T-cell (primary cell): ENCODE data around the gene PODXL2. TPM values are rescaled to one million over a fixed set of nuclear protein-coding genes. Genes with fewer than 3 reads are reported as not detected.

Source experiments
- ATAC-seq, 4 experiments: fragments of 200-7000 bp in 3 of 4; fragments of 150-1000 bp in 1 of 4; cut with Tn5 transposase; replicated peaks in 1 of 4; 1 replicate in 3 of 4; 2 replicates in 1 of 4; pipeline ENCODE4 v1.10.0; 2021; ENCODE audit warnings: moderate library complexity in 3 of 4, mild to moderate bottlenecking in 2 of 4, moderate number of reproducible peaks in 1 of 4
- CTCF ChIA-PET, 2 donors: fragments of 300-600 bp; sonication (Branson Sonifier 250); formaldehyde crosslinking; loops; one replicate each; lab custom pipeline; 2022; ENCODE audit warnings: antibody characterized with exemption in 2 of 2; lab: Charles Lee
- POLR2A ChIA-PET, 2 donors: fragments of 300-600 bp; sonication (Branson Sonifier 250); formaldehyde crosslinking; loops; one replicate each; lab custom pipeline; 2022; ENCODE audit warnings: antibody characterized with exemption in 2 of 2; lab: Charles Lee
- DNase-seq, 35 experiments: peaks; one replicate each; pipeline versions ENCODE4 v3.0.0 to v3.0.0-alpha.2; 2013 to 2023
- H3K27ac ChIP-seq: one replicate; pipeline ENCODE4 v1.5.1; 2013; ENCODE audit warnings: low read length
- H3K27me3 ChIP-seq, 2 experiments: replicated peaks in 1 of 2; 1 replicate in 1 of 2; 2 replicates in 1 of 2; pipeline versions ENCODE4 v1.6.1 to v1.7.0; 2013; ENCODE audit warnings: low read length in 1 of 2, mixed read lengths in 1 of 2; ENCODE audit not compliant: control insufficient read depth in 2 of 2, insufficient read depth in 2 of 2; ENCODE audit errors: extremely low read depth in 1 of 2
- H3K36me3 ChIP-seq, 2 donors: 1 replicate in 1 of 2; 2 replicates in 1 of 2; pipeline versions ENCODE4 v1.6.1 to v1.7.0; 2013; ENCODE audit warnings: low read length in 1 of 2; ENCODE audit not compliant: control insufficient read depth in 2 of 2, insufficient read depth in 1 of 2; ENCODE audit errors: extremely low read depth in 1 of 2
- H3K4me1 ChIP-seq, 2 experiments: 1 replicate in 1 of 2; 2 replicates in 1 of 2; pipeline versions ENCODE4 v1.6.1 to v1.7.0; 2013; ENCODE audit warnings: low read length in 2 of 2, mixed read lengths in 1 of 2; ENCODE audit not compliant: insufficient read depth in 2 of 2, control insufficient read depth in 1 of 2; ENCODE audit errors: extremely low read depth in 1 of 2
- H3K4me3 ChIP-seq, 2 donors: 1 replicate in 1 of 2; 2 replicates in 1 of 2; pipeline versions ENCODE4 v1.5.1 to v1.7.0; 2013; ENCODE audit warnings: mild to moderate bottlenecking in 2 of 2, low read length in 1 of 2, moderate library complexity in 1 of 2; ENCODE audit not compliant: control insufficient read depth in 1 of 2; ENCODE audit errors: extremely low read depth in 1 of 2
- H3K9me3 ChIP-seq: 2 replicates; pipeline ENCODE4 v1.7.0; 2013
- H3K27ac Mint-ChIP-seq, 2 donors: one replicate each; pipeline ENCODE4 v1.8.0; 2020 to 2021; ENCODE audit warnings: mild to moderate bottlenecking in 2 of 2, mixed read lengths in 2 of 2
- H3K27me3 Mint-ChIP-seq, 2 donors: one replicate each; pipeline ENCODE4 v1.8.0; 2021 to 2022; ENCODE audit warnings: mixed read lengths in 2 of 2
- H3K36me3 Mint-ChIP-seq: one replicate; pipeline ENCODE4 v1.8.0; 2021; ENCODE audit warnings: mixed read lengths
- H3K4me1 Mint-ChIP-seq, 3 donors: one replicate each; pipeline ENCODE4 v1.8.0; 2020 to 2022; ENCODE audit warnings: mixed read lengths in 3 of 3, mild to moderate bottlenecking in 1 of 3
- H3K4me3 Mint-ChIP-seq, 3 donors: one replicate each; pipeline ENCODE4 v1.8.0; 2020 to 2022; ENCODE audit warnings: mild to moderate bottlenecking in 3 of 3, mixed read lengths in 3 of 3, moderate library complexity in 3 of 3
- H3K9me3 Mint-ChIP-seq, 3 donors: one replicate each; pipeline ENCODE4 v1.8.0; 2020 to 2022; ENCODE audit warnings: mixed read lengths in 3 of 3
- WGBS: methylation state at CpG from one replicate; pipeline ENCODE4 v1.1.5; 2013; ENCODE audit warnings: missing lambda C conversion rate; ENCODE audit not compliant: insufficient coverage; 5-methylcytosine and 5-hydroxymethylcytosine counted together
- total RNA-seq, 35 experiments: library from RNA in 6 of 35; stranded (reverse) in 6 of 35; fragments of 120-200 nt in 1 of 35; gene quantifications; one replicate each; pipeline versions ENCODE4 v1.2.1 to v1.2.4 and lab custom pipeline; 2013 to 2026

Gene PODXL2
- total RNA-seq, 5 donors from 2014 or later (not counting 1 experiment from before 2014, with no cell fraction given): 2.0 to 4.7 (median 4.2) TPM

DNA sequence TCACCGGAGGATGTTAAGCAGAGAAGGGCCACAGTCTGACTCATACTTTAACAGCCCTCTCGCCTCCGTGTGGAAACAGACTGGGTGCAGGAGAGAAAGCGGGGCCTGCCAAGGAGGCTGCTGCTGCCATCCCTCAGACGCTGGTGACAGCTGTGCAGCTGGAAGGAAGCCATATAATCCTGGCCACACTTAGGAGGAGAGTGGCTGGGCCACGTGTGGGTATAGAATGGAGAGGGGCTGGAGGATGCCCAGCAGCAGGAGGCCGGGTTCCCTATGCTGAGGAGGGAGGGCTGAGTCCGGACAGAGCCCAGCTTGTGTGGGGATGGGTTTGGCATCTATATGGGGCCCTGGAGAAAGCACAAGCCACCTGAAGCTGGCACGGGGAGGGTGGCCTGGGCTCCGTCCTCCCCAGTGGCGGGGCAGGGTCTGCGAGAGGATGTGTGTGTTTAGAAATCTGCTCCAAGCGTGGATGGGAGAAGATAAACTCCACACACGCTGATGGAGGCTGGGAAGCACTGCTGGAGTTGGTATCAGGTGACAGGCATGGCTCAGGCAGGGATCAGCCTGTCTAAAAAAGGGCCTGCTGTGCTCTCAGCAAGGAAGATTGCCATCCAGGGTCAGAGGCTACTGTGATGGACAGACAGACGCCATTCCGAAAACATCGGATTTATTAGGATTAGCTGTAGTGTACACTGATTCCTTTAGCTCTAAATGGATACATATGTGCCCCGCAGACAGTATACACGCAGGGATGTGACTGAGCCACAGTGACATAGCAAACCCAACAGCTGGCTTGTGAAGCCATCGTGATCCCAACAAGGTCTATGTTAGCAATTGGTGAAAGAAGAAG, 59.7 kb downstream of the PODXL2 start:
- 89% methylated on average over 14 of the region's 20 CpGs for WGBS
- Mint-ChIP-seq H3K36me3 (no peaks in the 10 kb centered on the region), H3K27me3 (no peaks in the 10 kb centered on the region), H3K4me1 (peaks cover 3 to 9% (median 7%) of the 10 kb centered on the region in 3 donors), H3K4me3 (no peak overlapping the region), H3K9me3 (no peaks in the 10 kb centered on the region), H3K27ac (no peak overlapping the region)
- ATAC-seq (no peak), DNase-seq (peak in 1 of 35 experiments; percentile 1)
- Histone ChIP-seq H3K27ac (no peak overlapping the region), H3K9me3 (no peaks in the 10 kb centered on the region), H3K27me3 (peaks cover 0 to 29% of the 10 kb centered on the region in 2 experiments), H3K36me3 (no peaks in the 10 kb centered on the region), H3K4me3 (no peak overlapping the region), H3K4me1 (peaks cover 0 to 3% of the 10 kb centered on the region in 2 experiments)
- ChIA-PET CTCF (no interaction called here), POLR2A (no interaction called here)

DNA sequence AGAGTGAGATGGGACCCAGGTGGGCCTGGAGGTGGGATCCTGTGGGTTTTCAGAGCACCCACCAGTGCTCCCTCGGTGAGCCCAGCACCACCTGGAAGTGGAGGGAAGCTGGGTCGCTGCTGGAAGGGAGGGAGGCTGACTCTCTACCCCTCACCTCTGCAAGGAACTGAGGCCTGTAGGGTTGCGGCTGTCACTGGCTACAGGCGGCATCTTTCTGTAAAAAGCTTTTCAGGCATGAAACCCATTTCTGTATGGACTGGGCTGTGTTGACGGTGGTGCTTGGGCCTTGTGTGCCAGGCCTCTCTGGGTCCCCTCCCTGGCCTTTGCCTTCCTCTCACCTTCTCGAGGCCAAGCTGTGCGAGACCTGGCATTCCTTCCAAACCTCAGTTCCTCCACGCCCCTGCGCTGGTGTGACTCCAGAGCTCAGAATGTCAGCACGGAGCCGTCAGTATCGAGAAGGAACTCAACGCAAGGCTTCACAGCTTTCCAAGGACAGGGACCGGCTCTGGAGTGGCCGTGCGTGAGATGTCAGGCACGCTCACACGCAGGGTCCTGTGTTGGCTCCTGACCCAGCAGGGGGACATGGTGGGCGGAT, 60.4 kb downstream of the PODXL2 start:
- Mint-ChIP-seq H3K27ac (no peak overlapping the region), H3K27me3 (no peaks in the 10 kb centered on the region), H3K36me3 (no peaks in the 10 kb centered on the region), H3K4me3 (no peak overlapping the region), H3K9me3 (no peaks in the 10 kb centered on the region), H3K4me1 (peaks cover 0 to 2% (median 0%) of the 10 kb centered on the region in 3 donors)
- Histone ChIP-seq H3K4me3 (no peak overlapping the region), H3K27ac (no peak overlapping the region), H3K9me3 (no peaks in the 10 kb centered on the region), H3K36me3 (no peaks in the 10 kb centered on the region), H3K27me3 (peaks cover 0 to 31% of the 10 kb centered on the region in 2 experiments), H3K4me1 (no peaks in the 10 kb centered on the region)
- ATAC-seq (no peak), DNase-seq (peak in 1 of 35 experiments; percentile 1)
- CTCF ChIA-PET: interaction anchor here in 1 of 2 donors (0.6 kb wide), 1 partner anchor 31 kb away, joined by 4 read pairs; no protein-coding TSS in a partner anchor
- 92% methylated on average over 14 of the region's 19 CpGs for WGBS
- POLR2A ChIA-PET: no interaction called here

DNA sequence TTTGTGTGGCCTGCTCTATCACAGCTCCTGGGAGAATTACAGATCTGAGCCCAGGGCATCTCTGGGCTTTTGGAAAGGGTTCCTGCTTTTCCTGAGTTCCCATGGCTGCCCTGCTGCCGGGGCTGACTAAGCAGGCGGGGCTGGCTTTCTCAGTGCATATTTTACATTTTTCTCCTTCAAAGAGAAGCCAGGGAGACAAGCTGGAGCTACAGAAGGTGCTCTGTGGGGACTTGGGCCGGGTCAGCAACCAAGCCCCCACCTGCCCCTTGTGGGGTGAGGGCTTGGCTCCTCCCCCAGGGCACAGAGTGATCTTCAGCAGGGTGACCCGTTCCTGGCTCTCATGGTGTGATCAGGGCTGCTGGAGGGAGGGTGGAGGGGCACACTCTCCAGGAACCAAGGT, 61.1 kb downstream of the PODXL2 start:
- H3K27me3 Mint-ChIP-seq: no peaks in the 10 kb centered on the region
- no peaks in the 10 kb centered on the region for H3K36me3 Mint-ChIP-seq
- Histone ChIP-seq H3K36me3 (no peaks in the 10 kb centered on the region), H3K4me3 (no peak overlapping the region), H3K27me3 (peaks cover 0 to 38% of the 10 kb centered on the region in 2 experiments), H3K4me1 (no peaks in the 10 kb centered on the region), H3K9me3 (no peaks in the 10 kb centered on the region), H3K27ac (no peak overlapping the region)
- ChIA-PET POLR2A (no interaction called here), CTCF (no interaction called here)
- DNase-seq (no peak), ATAC-seq (no peak)
- WGBS: 90% methylated on average over 2 of the region's 4 CpGs
- no peaks in the 10 kb centered on the region for H3K9me3 Mint-ChIP-seq
- H3K4me3 Mint-ChIP-seq: no peak overlapping the region
- no peak overlapping the region for H3K27ac Mint-ChIP-seq
- no peaks in the 10 kb centered on the region for H3K4me1 Mint-ChIP-seq

DNA sequence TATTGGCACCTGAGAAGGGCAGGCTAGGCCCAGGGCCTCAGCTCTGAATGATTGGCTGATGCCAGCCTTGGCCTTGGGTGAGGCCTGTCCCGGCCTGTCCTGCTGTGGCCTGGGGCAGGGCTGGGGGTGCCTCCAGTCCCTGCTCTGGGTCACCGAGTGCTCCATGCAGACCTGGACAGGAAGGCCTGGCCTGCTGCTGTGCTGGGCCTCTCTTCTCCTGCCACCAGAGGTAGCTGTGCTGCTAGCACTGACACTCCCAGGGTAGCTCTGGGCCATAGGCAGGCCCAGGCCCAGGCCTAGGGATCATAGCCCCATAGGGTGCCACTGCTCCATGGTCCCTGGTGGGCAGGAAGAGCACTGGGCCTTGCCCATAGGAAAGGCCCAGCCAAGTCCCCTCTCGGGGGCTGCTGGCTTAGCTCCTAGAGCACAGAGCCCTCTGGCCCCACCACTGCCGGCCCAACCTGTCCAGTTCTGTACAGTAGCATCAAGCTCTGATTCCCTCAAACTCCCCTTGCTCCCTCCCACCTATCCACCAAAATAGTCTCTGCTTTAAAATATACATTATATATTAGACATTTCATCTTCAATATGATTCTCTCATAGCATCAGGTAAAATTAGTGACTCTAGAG, 62.0 kb downstream of the PODXL2 start:
- Mint-ChIP-seq H3K9me3 (no peaks in the 10 kb centered on the region), H3K27ac (no peak overlapping the region), H3K27me3 (no peaks in the 10 kb centered on the region), H3K36me3 (no peaks in the 10 kb centered on the region), H3K4me3 (no peak overlapping the region), H3K4me1 (no peaks in the 10 kb centered on the region)
- ChIA-PET POLR2A (no interaction called here), CTCF (no interaction called here)
- Histone ChIP-seq H3K36me3 (no peaks in the 10 kb centered on the region), H3K4me3 (no peak overlapping the region), H3K27ac (no peak overlapping the region), H3K9me3 (no peaks in the 10 kb centered on the region), H3K4me1 (no peaks in the 10 kb centered on the region), H3K27me3 (peaks cover 0 to 41% of the 10 kb centered on the region in 2 experiments)
- WGBS: 96% methylated on average over 3 of the region's 4 CpGs
- no peak for ATAC-seq
- no peak for DNase-seq

DNA sequence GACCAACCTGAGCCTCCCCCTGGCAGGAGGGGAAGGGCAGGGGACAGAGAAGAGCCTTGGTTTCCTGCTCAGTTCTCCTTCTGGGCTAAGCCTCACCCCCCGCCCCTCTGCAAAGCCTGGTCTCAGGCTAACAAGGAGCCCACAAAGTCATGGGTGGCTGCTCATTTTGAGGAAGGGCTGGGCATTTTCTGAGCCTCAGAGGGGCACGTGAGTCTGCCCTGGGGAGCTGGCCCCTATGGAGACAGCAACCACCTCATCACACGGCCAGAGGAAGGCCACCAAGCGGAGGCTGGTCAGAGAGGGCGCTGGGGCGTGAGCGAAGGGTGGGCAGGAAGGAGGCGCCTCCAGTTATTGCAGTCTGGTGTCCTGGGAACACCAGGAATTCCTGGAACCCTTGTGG, 62.5 kb downstream of the PODXL2 start:
- Histone ChIP-seq H3K27ac (no peak overlapping the region), H3K36me3 (no peaks in the 10 kb centered on the region)

DNA sequence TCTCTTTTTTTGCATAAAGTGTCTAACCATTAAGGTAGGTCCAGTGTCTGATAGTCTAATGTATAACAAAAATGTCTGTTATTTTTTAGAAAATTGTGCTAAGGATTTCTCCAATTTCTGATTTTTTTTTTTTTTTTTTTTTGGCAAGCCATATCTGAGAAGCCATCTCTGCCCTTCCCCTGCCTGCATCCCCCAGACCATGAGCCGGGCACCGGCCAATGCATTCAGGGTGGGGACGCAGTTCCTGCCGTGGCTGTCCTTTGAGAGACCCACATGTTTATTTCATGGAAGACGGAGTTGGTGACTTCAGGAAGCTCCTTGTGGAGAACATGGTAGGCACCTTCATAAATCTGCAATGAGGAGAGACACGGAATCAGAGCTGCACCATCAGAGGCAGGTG, 63.0 kb downstream of the PODXL2 start:
- POLR2A ChIA-PET: no interaction called here
- CTCF ChIA-PET: interaction anchor here in 1 of 2 donors (1.0 kb wide), 1 partner anchor 39 kb away, joined by 3 read pairs; no protein-coding TSS in a partner anchor
- Mint-ChIP-seq H3K27me3 (no peaks in the 10 kb centered on the region), H3K27ac (no peak overlapping the region), H3K4me1 (peaks cover 0 to 3% (median 0%) of the 10 kb centered on the region in 3 donors), H3K4me3 (no peak overlapping the region), H3K36me3 (no peaks in the 10 kb centered on the region), H3K9me3 (no peaks in the 10 kb centered on the region)
- ATAC-seq (no peak), DNase-seq (no peak)
- Histone ChIP-seq H3K27me3 (peaks cover 0 to 44% of the 10 kb centered on the region in 2 experiments), H3K36me3 (no peaks in the 10 kb centered on the region), H3K9me3 (no peaks in the 10 kb centered on the region), H3K4me3 (no peak overlapping the region), H3K4me1 (peaks cover 0 to 8% of the 10 kb centered on the region in 2 experiments), H3K27ac (no peak overlapping the region)
- WGBS: 83% methylated on average over 2 of the region's 6 CpGs

More for the DNA sequence above, 62.5 kb downstream of the PODXL2 start:
- Histone ChIP-seq H3K4me3 (no peak overlapping the region), H3K9me3 (no peaks in the 10 kb centered on the region), H3K27me3 (peaks cover 0 to 44% of the 10 kb centered on the region in 2 experiments), H3K4me1 (peaks cover 0 to 4% of the 10 kb centered on the region in 2 experiments)
- Mint-ChIP-seq H3K9me3 (no peaks in the 10 kb centered on the region), H3K27ac (no peak overlapping the region), H3K4me1 (no peaks in the 10 kb centered on the region), H3K36me3 (no peaks in the 10 kb centered on the region), H3K27me3 (no peaks in the 10 kb centered on the region), H3K4me3 (no peak overlapping the region)
- ChIA-PET CTCF (no interaction called here), POLR2A (no interaction called here)
- ATAC-seq: no peak
- 96% methylated on average over 5 of the region's 8 CpGs for WGBS
- DNase-seq: no peak
